NCI-H1092 treated with DMSO at 0.1 percent for 48 hours (cell line): ENCODE data around the gene EXOC4.
A peak's percentile ranks its signal among the peaks of the same experiment; 100 is the strongest.
"Not testable (repeated sequence)": the region's sequence is repeated elsewhere in the genome, so short reads cannot be mapped to it uniquely, and the experiment has no call there.

ENCODE experiments used
- DNase-seq: peaks from one replicate; lab custom pipeline; 2025; lab: John Stamatoyannopoulos, UW

The EXOC4 gene

DNA sequence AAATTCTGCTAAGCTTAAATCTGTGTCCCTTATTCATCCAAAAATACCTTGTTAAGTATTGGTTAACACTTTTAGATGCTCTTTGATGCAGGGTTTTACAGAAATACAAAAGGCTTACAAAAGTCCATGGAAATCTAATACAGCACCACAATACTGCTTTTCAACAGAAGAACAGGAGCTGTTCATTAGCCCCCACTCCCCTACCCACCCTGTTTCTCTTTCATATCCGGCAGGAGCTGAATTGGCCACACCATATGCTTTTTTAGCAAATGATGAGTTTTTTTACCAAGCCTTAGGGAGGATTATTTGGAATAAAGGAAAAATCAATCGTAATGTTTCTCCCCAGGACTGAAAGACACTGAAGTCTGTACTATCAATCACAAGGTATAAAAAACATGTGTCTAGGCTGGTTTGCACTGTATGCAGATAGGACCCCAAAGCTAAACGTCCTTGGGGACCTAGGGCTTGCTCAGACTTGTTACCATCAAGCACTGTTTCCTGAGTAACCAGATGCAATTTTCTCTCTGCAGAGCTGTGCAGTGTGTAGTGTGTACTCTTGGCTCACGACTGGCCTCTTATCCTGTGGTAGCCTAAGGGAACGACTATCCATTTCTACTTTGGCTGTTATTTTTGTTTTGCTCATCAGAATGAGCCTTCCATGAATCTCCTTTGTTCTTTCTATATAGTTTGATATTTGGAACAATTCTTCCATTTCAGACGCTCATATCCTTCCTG is 731.0 kb downstream of the EXOC4 start:
- peak; percentile 22 for DNase-seq

DNA sequence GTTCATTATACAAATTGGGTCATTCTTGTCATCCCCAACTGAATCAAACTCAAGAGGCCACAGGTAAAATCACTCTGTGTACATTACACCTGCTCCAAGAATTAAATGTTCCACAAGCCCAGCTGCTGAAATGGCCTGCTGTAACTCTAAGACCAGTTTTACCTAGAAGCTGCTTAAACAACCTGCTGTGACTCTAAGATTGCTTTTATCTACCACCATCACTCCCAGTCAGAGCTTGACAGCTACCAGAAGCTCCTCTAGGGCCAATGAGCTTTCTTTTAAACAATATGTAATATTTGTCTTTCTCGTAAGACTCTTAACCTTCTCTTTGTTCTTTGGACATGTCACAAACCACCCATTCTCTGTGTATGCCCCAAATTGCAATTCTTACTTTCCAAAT is 732.4 kb downstream of the EXOC4 start:
- no peak for DNase-seq

DNA sequence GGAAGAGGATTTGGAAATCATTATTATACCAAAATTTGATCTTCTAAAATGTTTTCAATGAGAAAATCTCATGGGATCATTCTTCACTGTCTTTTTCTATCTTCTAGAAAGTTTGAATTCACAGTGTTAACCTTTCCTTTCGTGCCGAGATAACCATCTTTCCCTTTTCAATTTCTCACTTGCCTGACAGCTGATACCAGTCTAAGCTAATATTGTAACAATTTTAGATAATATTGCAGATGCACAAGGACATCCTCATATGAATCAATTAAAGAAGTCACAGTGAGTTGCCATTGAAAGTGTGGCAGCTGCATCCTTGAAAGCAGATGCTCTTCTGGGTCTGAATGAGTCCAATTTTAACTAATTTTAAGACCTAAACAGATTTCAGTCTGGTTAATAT is 734.7 kb downstream of the EXOC4 start:
- DNase-seq, result no peak

DNA sequence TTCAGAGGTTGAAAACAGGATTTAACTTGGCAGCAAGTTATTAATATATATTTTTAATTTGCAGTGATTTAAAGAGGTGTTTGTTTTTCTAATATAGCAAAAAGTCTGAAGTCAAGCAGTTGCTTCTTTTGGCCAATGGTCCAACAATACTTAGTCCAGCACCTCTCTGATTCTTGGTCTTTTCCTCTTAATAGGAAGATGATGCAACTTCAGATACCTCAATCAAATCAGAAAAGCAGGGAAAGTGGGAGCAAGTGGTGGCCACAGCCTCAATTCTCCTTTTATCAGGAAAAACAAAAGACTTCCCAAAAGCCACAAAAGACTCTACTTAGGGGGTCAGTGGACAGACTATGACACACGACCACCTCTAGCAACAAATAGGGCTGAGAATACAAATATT is 740.7 kb downstream of the EXOC4 start:
- DNase-seq, result no peak

DNA sequence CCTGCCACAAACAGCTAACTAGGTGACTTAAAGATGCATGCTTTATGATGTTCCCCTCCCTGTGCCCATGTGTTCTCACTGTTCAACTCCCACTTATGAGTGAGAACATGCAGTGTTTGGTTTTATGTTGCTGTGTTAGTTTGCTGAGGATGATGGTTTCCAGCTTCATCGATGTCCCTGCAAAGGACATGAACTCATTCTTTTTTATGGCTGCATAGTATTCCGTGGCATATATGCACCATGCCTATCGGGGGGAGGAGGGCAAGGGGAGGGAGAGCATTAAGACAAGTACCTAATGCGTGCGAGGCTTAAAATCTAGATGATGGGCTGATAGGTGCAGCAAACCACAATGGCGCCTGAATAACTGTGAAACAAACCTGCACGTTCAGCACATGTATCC is 741.2 kb downstream of the EXOC4 start:
- not testable (repeated sequence) for DNase-seq

DNA sequence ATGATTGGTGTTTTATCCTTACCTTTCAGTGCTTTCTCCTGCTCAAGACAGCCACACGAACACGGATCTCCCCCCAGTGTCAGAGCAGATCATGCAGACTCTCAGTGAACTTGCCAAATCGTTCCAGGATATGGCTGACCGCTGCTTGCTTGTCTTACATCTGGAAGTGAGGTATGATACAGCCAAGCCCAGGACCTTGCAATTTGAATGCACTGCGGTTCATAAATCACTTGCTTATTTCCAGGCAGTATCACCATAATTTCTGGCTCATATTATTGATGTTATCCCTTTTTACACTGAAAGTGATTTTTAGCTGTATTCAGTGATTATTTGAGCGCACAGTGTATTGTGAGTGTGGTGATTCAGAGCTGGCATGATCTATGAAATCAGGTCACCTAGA is 744.6 kb downstream of the EXOC4 start:
- no peak for DNase-seq

DNA sequence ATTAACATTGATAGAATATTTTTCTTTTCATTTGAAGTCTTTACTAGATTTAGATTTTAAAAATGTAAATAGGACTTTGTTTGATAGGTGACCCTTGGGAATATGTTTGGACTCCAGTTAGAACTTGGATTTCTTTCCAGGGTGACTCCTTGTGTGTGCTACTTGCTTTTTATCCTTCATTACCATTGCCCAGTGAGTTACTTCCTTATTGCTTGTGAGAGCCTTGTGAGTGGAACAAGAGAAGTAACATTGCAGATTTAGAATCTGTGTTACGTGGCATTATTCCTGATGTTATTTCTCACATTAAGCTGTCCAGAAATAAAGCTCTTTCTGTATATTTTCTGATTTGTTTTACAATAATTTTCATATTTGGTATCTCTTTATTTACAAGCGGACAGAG is 746.3 kb downstream of the EXOC4 start:
- DNase-seq, result no peak

DNA sequence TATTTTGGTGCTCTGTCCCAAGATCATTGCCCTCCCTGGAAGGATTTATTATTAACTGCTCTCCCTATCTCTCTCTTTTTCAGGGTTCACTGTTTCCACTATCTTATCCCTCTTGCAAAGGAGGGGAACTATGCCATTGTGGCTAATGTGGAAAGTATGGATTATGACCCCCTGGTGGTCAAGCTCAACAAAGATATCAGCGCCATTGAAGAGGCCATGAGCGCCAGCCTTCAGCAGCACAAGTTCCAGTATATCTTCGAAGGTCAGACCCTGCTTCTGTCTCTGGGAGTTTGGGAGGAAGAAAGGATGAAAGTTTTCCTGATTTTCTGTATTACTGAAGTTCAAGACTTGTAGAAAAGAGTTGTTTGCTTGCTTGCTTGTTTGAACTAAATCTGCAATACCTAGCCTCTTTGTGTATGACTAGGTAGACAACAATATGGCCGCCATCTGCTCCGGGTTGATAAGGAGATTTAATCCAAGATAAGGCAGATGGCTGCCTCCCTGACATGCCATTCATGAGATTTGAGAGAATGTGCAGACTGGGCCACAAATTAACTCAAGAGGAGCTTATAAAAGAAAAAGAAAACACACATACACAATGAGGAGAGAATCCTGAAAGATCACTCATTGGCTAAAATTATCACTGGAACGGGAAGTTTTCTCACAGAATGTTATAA is 752.1 kb downstream of the EXOC4 start:
- DNase-seq, result no peak

DNA sequence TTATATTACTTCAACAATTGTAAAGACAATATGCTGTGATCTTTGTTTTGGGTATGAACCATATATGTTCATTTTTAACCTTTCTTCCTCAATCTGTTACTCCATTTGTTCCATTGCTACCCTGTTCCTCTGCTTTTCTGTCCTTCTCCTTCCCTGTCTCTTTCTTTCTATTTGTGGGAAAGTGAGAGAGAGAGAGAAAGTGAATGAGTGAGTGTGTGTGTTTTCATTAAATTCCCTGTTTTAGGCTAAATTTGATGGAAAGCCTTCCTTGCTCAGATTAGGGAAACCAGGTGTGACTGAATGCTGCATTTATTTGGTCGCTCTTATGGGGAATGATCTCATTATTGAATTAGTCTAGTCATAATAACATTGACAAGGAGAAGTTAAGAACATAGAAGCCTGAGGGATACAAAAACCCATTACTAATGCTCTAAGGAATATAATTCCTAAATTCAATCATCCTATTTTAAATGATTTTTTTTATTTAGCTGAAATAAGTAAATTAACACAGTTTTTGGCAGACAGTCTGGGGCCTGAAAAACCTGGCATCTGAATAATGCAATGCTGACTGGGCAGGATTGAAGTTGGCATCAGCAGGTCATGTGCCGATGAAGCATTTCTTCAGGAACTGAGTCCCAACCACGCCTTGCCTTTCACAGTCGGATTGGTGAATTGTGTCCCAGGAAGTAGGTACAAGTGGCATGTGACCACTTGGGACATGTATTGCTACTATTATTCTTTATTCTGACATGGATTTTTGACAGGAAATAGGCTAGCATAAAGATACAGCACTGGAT is 756.6 kb downstream of the EXOC4 start:
- DNase-seq, result no peak

DNA sequence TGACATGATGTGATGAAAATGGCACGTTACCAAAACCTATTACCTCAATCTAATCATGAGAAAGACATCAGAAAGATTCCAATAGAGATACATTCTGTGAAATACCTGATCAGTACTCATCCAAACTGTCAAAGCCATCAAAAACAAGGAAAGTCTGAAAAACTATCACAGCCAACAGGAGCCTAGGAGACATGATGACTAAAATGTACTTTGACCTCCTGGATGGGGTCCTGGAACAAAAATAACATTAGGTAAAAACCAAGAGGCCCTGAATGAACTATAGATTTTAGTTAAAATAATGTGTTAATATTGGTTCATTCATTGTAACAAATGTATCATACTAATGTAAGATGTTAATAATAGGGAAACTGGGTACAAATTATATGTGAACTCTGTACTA is 760.4 kb downstream of the EXOC4 start:
- no peak for DNase-seq

DNA sequence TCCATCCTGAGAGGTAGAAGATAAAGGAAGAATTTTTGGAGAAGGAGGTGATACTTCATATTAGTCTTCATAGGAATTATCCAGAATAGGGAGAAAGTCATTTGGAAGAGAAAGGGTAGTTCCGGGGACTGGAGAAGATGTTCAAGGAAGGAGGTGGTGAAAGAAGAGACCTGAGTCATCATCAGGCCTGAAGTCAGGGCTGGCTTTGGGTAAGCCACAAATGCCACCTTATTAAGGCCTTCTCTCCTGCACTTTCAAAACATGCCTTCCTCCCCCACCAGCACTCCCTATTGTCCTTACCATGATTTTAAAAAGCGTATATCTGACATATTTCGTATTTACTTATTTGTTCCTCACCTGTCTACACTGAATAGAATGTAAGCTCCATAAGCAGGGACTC is 762.1 kb downstream of the EXOC4 start:
- DNase-seq, result no peak

DNA sequence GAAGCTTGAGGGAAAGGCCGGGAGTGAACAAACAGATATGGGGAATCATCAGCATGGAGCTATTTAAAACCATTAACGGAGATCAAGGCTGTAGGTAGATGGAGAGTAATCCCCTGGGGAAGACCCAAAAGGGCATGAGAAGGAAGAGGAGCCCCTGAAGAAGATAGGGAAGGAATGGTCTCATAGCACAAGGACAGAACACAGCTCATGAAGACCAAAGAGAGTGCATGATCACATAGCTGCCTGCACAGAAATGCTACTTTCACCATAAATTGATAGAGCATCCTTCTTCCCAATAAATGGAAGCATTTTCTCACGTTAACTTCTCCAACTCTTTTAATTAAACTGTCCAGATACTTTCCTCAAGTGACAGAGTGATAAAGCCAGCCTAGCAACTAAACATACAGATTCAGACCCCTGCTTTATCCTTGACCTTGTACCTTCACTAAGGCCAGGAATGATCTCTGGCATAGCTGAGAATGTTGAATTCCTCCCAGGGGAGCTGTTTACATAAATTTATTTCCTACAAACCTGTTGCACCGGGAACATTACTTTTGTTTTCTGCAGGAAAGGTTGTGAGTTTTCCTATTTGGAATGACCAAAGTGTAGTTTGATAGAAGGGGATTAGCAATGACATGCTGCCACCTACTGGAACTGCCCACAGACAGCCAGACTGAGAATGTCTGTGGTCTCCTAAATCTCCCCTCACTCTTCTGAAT is 763.5 kb downstream of the EXOC4 start:
- DNase-seq, result peak; percentile 46

DNA sequence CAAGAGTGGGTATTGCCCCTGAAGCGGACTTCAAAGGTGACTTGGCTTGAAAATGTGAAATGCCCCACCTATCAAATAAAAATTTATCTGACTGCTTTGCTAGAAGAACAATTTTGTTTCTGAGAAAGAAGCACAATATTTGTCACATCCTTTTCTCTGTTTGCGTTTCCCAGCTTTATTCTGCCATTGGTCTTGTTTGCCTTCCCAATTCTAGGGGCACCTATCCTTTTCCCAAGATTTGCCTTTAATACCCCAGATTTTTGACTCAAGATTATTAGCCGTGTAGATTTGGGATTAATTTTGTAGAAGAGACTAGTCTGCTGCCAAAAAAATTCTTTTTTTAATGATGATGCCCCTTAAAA is 764.0 kb downstream of the EXOC4 start:
- no peak for DNase-seq

DNA sequence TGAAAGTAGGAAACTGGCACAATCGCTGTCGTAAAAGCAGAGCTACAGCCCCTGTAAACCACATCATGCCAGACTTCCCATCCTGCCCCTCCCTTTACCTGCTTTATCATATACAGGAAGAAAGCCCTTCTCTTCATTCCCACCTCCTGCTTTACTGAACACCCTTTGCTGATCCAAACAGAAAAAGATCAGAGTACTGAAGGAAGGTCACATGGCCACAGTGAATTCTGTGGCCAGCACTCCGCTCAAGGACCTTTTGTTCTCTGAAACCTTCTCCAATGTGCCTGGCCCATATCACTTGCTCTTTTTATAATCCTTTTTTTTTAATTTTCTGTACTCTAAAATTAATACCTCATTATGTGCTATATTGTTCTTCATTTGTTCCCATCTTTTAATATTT is 765.4 kb downstream of the EXOC4 start:
- DNase-seq, result no peak

DNA sequence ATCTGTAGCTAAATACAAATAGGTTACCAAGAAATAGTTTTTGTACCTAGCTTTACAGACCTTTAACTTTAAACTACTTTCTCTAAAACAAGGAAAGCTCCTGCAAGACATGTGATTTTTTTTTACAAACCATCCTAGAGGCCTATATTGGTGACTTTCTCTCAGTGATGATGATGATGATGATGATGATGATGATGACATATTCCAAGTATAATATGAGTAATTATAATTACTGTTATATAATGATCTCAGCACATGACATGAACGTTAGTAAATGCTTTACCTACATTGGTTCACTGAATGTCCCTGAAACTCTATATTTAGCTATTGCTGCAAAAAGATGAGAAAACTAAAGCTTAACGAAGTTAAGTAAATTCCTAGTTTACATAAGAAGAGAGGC is 766.4 kb downstream of the EXOC4 start:
- no peak for DNase-seq

DNA sequence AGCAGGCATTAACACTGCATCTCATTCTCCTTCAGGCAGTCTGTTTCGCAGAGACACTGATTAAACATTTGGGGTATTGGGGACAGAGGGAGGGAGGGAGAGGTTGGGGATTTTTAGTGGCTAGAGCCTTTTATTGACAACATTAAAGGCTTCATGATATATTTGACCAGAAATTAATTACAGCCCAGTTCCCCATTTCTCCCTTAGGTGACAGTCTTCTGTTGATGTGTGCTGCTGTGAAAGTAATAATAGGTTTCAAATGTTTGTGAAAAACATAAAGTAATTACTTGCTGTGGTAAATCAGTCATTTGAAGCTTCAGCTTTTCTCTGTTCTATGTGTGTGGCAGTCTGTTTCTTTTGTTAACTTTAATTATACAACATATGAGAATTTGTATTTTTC is 769.0 kb downstream of the EXOC4 start:
- DNase-seq, result no peak

DNA sequence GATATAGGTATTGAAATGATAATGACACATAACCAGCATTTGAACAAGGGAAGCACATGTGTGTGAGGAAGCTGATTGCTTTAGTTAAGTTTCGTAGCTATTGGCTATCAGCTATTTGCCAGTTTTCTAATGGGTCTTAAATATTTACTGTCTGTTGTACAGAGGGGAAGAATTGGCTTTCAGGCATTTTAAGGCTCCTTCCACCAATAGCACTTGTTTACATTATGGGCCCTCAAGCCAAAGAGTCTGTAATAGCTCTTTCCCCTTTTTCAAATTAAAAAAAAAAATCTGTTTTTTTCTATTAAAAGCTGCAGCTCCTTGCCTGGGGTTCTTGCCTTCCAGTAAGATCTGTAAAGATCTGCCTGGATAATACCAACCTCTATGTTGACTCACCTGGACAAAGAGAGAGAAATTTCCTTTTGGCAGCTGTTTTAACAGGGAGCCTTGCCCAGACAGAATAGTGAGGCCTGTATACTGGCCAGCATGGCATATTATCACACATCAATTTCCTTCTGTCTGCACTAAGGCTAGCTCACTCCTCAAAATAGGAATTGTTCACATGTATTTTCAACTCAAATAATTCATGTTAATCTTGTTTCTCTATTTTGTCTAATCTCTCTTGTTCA is 769.5 kb downstream of the EXOC4 start:
- peak; percentile 81 for DNase-seq

DNA sequence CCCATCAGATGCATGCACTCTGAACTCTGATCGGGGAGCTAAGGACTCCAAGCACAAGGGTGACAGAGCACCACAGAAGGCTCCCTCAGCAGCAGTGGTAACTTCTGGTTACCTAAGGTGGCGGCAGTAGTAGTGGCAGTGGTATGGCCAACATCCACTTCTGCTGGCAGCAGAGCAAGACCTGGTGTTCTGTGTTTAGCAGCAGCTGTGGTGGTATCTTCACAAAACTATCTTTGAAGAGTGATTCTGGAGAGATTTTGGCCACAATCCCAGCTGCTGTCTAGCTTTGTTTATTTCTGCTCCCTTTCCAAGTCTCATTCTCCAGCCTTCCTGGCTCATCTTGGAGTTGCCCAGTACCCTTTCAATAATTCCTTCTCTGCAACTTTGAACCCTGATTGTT is 771.9 kb downstream of the EXOC4 start:
- DNase-seq, result peak; percentile 11

DNA sequence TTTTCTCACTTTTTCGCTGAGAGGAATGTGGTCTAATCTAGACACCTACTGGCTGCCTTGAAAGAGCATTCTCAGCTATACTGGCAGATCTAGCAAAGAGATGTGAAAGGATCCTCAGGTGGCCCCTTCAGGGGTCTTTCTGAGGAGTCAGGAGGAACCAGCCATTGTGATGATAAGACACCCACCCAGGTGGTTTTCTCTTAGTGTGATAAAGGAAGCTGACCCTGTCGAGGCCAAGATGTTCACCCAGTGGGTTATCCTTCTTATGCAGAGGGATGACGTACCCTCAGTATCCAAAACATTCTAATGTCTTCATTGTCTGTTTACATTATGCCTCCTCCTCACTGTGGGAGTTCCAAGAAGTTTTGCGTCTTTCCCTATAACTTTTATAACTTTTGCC is 776.0 kb downstream of the EXOC4 start:
- no peak for DNase-seq

DNA sequence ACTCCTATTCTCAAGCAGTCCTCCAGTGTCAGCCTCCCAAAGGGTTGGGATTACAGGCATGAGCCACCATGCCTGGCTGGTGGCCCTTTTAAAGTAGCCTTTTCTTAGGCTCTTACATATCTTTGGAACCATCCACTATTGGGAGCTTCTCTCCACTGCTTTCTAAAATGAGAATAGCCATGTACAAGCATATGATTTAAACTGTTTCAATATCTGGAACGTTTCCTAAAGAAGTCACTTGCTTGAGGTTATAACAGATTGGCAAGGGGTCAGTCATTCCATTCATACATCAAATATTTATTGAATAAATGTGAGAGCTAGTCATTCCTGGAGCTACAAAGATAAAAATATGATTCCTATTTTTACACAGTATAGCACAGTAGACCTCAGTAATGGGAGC is 776.9 kb downstream of the EXOC4 start:
- DNase-seq, result no peak

DNA sequence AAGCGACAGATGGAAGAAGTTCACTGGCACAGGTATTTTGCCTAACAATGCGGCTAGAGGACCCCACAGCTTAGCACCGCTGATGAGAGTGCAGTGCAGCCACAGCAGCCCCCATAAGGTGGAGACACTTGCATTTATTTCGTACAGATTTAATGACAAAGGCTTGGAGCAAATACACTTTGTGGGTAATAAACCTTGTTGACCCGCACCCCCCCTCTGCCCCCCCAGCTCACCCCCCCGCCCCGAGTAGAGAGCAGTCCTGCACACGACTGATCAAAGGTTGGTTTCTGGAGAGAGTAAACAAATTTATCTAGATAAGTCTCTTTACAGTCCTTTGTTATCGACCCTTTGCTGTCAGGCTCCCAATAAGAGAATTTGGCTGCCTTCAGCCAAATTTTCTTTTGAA is 777.6 kb downstream of the EXOC4 start:
- no peak for DNase-seq
